H9 (cell line): ENCODE data around the gene ADAMTS2. TPM values are rescaled to one million over a fixed set of nuclear protein-coding genes. Genes with fewer than 3 reads are reported as not detected.

Experiments used
- DNase-seq: peaks from one replicate; pipeline ENCODE4 v3.0.0-alpha.2; 2017
- H2AFZ ChIP-seq: one replicate; pipeline ENCODE4 v1.6.1; 2013; ENCODE audit warnings: mild to moderate bottlenecking, low read length, control low read depth, moderate library complexity
- H2AK5ac ChIP-seq: 2 replicates; pipeline ENCODE4 v1.6.1; 2013; ENCODE audit warnings: low read length, control low read depth, mixed read lengths; ENCODE audit not compliant: insufficient read length
- H2BK120ac ChIP-seq: one replicate; pipeline ENCODE4 v1.6.1; 2013; ENCODE audit warnings: low read depth, mild to moderate bottlenecking, low read length, control low read depth, inconsistent platforms; ENCODE audit not compliant: poor library complexity, severe bottlenecking
- H2BK12ac ChIP-seq: 2 replicates; pipeline ENCODE4 v1.6.1; 2013; ENCODE audit warnings: low read length, control low read depth, mixed read lengths, low read depth; ENCODE audit not compliant: insufficient read length
- H2BK15ac ChIP-seq: 2 replicates; pipeline ENCODE4 v1.6.1; 2013; ENCODE audit warnings: low read depth, low read length, control low read depth
- H2BK20ac ChIP-seq: one replicate; pipeline ENCODE4 v1.6.1; 2013; ENCODE audit warnings: low read depth, mild to moderate bottlenecking, low read length, control low read depth, inconsistent platforms; ENCODE audit not compliant: poor library complexity, severe bottlenecking
- H2BK5ac ChIP-seq: 2 replicates; pipeline ENCODE4 v1.6.1; 2013; ENCODE audit warnings: low read length, control low read depth, mixed read lengths; ENCODE audit not compliant: insufficient read length
- H3K14ac ChIP-seq: 2 replicates; pipeline ENCODE4 v1.6.1; 2013; ENCODE audit warnings: low read length, control low read depth; ENCODE audit not compliant: insufficient read depth
- H3K18ac ChIP-seq: 2 replicates; pipeline ENCODE4 v1.6.1; 2013; ENCODE audit warnings: low read depth, mild to moderate bottlenecking, mixed read lengths, low read length, control low read depth; ENCODE audit not compliant: insufficient read length
- H3K23ac ChIP-seq: 2 replicates; pipeline ENCODE4 v1.6.1; 2013; ENCODE audit warnings: low read length, control low read depth, mixed read lengths, low read depth; ENCODE audit not compliant: insufficient read length
- H3K23me2 ChIP-seq: 2 replicates; pipeline ENCODE4 v1.6.1; 2013; ENCODE audit warnings: low read depth, mild to moderate bottlenecking, mixed read lengths, low read length, control low read depth; ENCODE audit not compliant: insufficient read length, poor library complexity, severe bottlenecking
- H3K27ac ChIP-seq: 2 replicates; pipeline ENCODE4 v1.5.1; 2013; ENCODE audit warnings: low read length, control low read depth, mixed read lengths, low read depth; ENCODE audit not compliant: insufficient read length
- H3K27me3 ChIP-seq: 2 replicates; pipeline ENCODE4 v1.6.1; 2013; ENCODE audit warnings: low read length, control low read depth, inconsistent platforms; ENCODE audit not compliant: insufficient read depth
- H3K4ac ChIP-seq: 2 replicates; pipeline ENCODE4 v1.6.1; 2013; ENCODE audit warnings: low read depth, mild to moderate bottlenecking, control low read depth, inconsistent platforms, low read length, moderate library complexity
- H3K4me1 ChIP-seq: 2 replicates; pipeline ENCODE4 v1.6.1; 2013; ENCODE audit warnings: low read length, control low read depth, inconsistent platforms; ENCODE audit not compliant: insufficient read depth
- H3K4me2 ChIP-seq: 2 replicates; pipeline ENCODE4 v1.6.1; 2013; ENCODE audit warnings: low read length, control low read depth, mixed read lengths; ENCODE audit not compliant: insufficient read length, insufficient read depth
- H3K56ac ChIP-seq: 2 replicates; pipeline ENCODE4 v1.6.1; 2013; ENCODE audit warnings: low read depth, mild to moderate bottlenecking, mixed read lengths, low read length, control low read depth; ENCODE audit not compliant: insufficient read length
- H3K79me1 ChIP-seq: 2 replicates; pipeline ENCODE4 v1.6.1; 2013; ENCODE audit warnings: low read depth, mild to moderate bottlenecking, moderate library complexity, low read length, control low read depth, inconsistent platforms; ENCODE audit not compliant: insufficient read depth, poor library complexity, severe bottlenecking
- H3K79me2 ChIP-seq: 2 replicates; pipeline ENCODE4 v1.6.1; 2013; ENCODE audit warnings: low read length, control low read depth, inconsistent platforms; ENCODE audit not compliant: insufficient read depth
- H3K9ac ChIP-seq: 2 replicates; pipeline ENCODE4 v1.6.1; 2013; ENCODE audit warnings: low read length, control low read depth, mixed read lengths; ENCODE audit not compliant: insufficient read length; ENCODE audit errors: extremely low read depth
- H3K9me3 ChIP-seq: one replicate; pipeline ENCODE4 v1.6.1; 2013; ENCODE audit warnings: low read depth, low read length, inconsistent platforms; ENCODE audit not compliant: control insufficient read depth
- H3T11ph ChIP-seq: one replicate; pipeline ENCODE4 v1.6.1; 2013; ENCODE audit warnings: mild to moderate bottlenecking, low read length, control low read depth, inconsistent platforms
- H4K20me1 ChIP-seq: one replicate; pipeline ENCODE4 v1.6.1; 2013; ENCODE audit not compliant: control insufficient read depth, insufficient read length, insufficient read depth
- H4K5ac ChIP-seq: 2 replicates; pipeline ENCODE4 v1.6.1; 2013; ENCODE audit warnings: low read depth, mild to moderate bottlenecking, mixed read lengths, low read length, control low read depth; ENCODE audit not compliant: insufficient read length
- H4K8ac ChIP-seq: replicated peaks from 2 replicates; pipeline ENCODE4 v1.6.1; 2013; ENCODE audit warnings: low read length, control low read depth, mixed read lengths, low read depth; ENCODE audit not compliant: insufficient read length
- H4K91ac ChIP-seq: 2 replicates; pipeline ENCODE4 v1.6.1; 2013; ENCODE audit warnings: low read depth, mild to moderate bottlenecking, moderate library complexity, mixed read lengths, low read length, control low read depth; ENCODE audit not compliant: insufficient read length
- H3K27ac Mint-ChIP-seq, 3 experiments: 2 replicates in 2 of 3; 3 replicates in 1 of 3; pipeline ENCODE4 v1.8.0; 2020 to 2021; ENCODE audit warnings: mixed read lengths in 3 of 3, mild to moderate bottlenecking in 1 of 3, moderate library complexity in 1 of 3
- H3K27me3 Mint-ChIP-seq: 2 replicates; pipeline ENCODE4 v1.8.0; 2021; ENCODE audit warnings: low read depth, mild to moderate bottlenecking, moderate library complexity, mixed read lengths
- H3K36me3 Mint-ChIP-seq, 3 experiments: 2 replicates in 2 of 3; 3 replicates in 1 of 3; pipeline ENCODE4 v1.8.0; 2020 to 2021; ENCODE audit warnings: low read depth in 3 of 3, mixed read lengths in 3 of 3; ENCODE audit not compliant: insufficient read depth in 1 of 3
- H3K4me1 Mint-ChIP-seq, 2 experiments: 2 replicates each; pipeline ENCODE4 v1.8.0; 2020; ENCODE audit warnings: mixed read lengths in 2 of 2
- H3K4me3 Mint-ChIP-seq, 2 experiments: 2 replicates in 1 of 2; 3 replicates in 1 of 2; pipeline ENCODE4 v1.8.0; 2020 to 2021; ENCODE audit warnings: mild to moderate bottlenecking in 2 of 2, mixed read lengths in 2 of 2, moderate library complexity in 1 of 2
- H3K9me3 Mint-ChIP-seq, 2 experiments: 2 replicates in 1 of 2; 3 replicates in 1 of 2; pipeline ENCODE4 v1.8.0; 2020; ENCODE audit warnings: mild to moderate bottlenecking in 2 of 2, mixed read lengths in 2 of 2, moderate library complexity in 1 of 2
- CTCF ChIP-seq: fragments of 200-600 bp; sonication (generic); conservative IDR thresholded peaks from 3 replicates; pipeline ENCODE4 v1.8.0; 2021; ENCODE audit warnings: antibody characterized with exemption, mild to moderate bottlenecking
- WGBS: extraction: QIAGEN DNeasy Blood & Tissue Kit; methylation state at CpG from one replicate; pipeline ENCODE4 v1.1.7; 2013; ENCODE audit warnings: missing lambda C conversion rate, low lambda C conversion rate, mixed read lengths; ENCODE audit not compliant: insufficient read length; ENCODE audit errors: extremely low coverage; 5-methylcytosine and 5-hydroxymethylcytosine counted together
- total RNA-seq: library from RNA; stranded (reverse); gene quantifications from 2 replicates; pipeline ENCODE4 v1.2.1, GENCODE V29; 2021

The ADAMTS2 gene
- total RNA-seq, 1 experiment from 2014 or later = 5.4 TPM

GRCh38 chr5:179207470-179207869 lies 137.8 kb downstream of the ADAMTS2 start:
- WGBS = no CpG with 5 or more reads among the region's 20 CpGs
- Histone ChIP-seq H3K23ac (no peak overlapping the region), H3K14ac (no peak overlapping the region), H4K8ac (no peak overlapping the region), H3K79me1 (no peaks in the 10 kb centered on the region), H2BK5ac (no peak overlapping the region), H2BK15ac (no peak overlapping the region), H4K5ac (no peak overlapping the region), H3K9ac (no peak overlapping the region), H3K27me3 (no peaks in the 10 kb centered on the region), H3K4me1 (no peaks in the 10 kb centered on the region), H3K79me2 (no peaks in the 10 kb centered on the region), H3T11ph (no peak overlapping the region), H2AK5ac (no peak overlapping the region), H2BK20ac (no peak overlapping the region), H3K9me3 (no peaks in the 10 kb centered on the region), H3K4ac (no peak overlapping the region), H4K91ac (no peak overlapping the region), H3K56ac (no peak overlapping the region), H2BK12ac (no peak overlapping the region), H3K27ac (no peak overlapping the region), H2AFZ (no peak overlapping the region), H3K23me2 (no peaks in the 10 kb centered on the region), H3K4me2 (no peak overlapping the region), H2BK120ac (no peak overlapping the region), H3K18ac (no peak overlapping the region), H4K20me1 (no peaks in the 10 kb centered on the region)
- TF ChIP-seq CTCF = no peak
- Mint-ChIP-seq H3K36me3 (no peaks in the 10 kb centered on the region), H3K4me3 (no peak overlapping the region), H3K9me3 (no peaks in the 10 kb centered on the region), H3K27me3 (no peaks in the 10 kb centered on the region), H3K27ac (no peak overlapping the region), H3K4me1 (peaks cover 4 to 7% of the 10 kb centered on the region in 2 experiments; a peak in 2 of 4 replicates)
- DNase-seq = no peak
